ENCODE measurements around the gene MTHFD2. TPM values are rescaled to one million over a fixed set of nuclear protein-coding genes. Genes with fewer than 3 reads are reported as not detected.
"Not testable (repeated sequence)": the region's sequence is repeated elsewhere in the genome, so short reads cannot be mapped to it uniquely, and the experiment has no call there.

MTHFD2 gene
- total RNA-seq, 4 donors from 2014 or later = 9.0 to 34.8 (median 20.9) TPM

GRCh38 chr2:74205596-74205995, 7.2 kb downstream of the MTHFD2 start:
- WGBS, 2 donors = 75 to 83% methylated on average over 6 of the region's 6 CpGs
- intact Hi-C loops (cut with DNase I) = no loop called here
- H3K27ac ChIP-seq = no peak overlapping the region
- H3K9me3 ChIP-seq = no peaks in the 10 kb centered on the region
- DNase-seq = no peak
- H3K36me3 ChIP-seq = no peaks in the 10 kb centered on the region
- H3K4me1 ChIP-seq = peaks cover 0 to 14% of the 10 kb centered on the region in 2 donors
- H3K27me3 ChIP-seq = no peaks in the 10 kb centered on the region
- H3K4me3 ChIP-seq (replicated peaks in 1 of 3) = no peak overlapping the region
- TF ChIP-seq POLR2A (IDR thresholded peaks at IDR 0.05) = no peak
- TF ChIP-seq, protein P1, sequence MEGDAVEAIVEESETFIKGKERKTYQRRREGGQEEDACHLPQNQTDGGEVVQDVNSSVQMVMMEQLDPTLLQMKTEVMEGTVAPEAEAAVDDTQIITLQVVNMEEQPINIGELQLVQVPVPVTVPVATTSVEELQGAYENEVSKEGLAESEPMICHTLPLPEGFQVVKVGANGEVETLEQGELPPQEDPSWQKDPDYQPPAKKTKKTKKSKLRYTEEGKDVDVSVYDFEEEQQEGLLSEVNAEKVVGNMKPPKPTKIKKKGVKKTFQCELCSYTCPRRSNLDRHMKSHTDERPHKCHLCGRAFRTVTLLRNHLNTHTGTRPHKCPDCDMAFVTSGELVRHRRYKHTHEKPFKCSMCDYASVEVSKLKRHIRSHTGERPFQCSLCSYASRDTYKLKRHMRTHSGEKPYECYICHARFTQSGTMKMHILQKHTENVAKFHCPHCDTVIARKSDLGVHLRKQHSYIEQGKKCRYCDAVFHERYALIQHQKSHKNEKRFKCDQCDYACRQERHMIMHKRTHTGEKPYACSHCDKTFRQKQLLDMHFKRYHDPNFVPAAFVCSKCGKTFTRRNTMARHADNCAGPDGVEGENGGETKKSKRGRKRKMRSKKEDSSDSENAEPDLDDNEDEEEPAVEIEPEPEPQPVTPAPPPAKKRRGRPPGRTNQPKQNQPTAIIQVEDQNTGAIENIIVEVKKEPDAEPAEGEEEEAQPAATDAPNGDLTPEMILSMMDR (IDR thresholded peaks at IDR 0.05) = no peak

DNA sequence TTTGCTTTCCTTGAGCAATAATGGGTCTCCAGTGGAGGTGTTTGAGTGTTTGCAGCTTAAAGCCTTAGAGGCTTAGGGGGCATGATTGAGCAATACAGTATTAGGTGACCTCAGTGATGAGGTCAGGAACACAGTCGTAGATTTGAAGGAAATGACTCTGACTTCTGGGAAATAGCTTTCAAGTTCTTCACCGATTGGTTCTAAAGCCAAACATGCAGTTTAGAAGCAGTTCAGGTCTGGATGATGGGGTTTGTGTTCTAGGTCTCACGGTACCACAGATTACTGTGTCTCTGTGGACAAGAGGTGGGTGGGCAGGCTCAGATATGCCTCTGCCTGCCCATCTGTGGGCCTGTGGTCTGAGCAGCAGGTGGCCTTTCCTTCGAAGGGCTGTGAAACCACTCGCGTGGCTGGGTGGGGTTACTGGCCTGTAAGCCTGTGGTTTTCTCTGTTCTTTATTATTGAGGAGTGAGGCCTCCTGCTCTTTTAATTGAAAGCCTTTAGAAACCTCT, 7.8 kb downstream of the MTHFD2 start:
- Histone ChIP-seq H3K4me3 (replicated peaks in 1 of 3) (no peak overlapping the region), H3K4me1 (peaks cover 0 to 14% of the 10 kb centered on the region in 2 donors), H3K27me3 (no peaks in the 10 kb centered on the region), H3K27ac (peak overlapping the region in 1 of 3 donors; percentile 49), H3K9me3 (no peaks in the 10 kb centered on the region), H3K36me3 (no peaks in the 10 kb centered on the region)
- intact Hi-C loops (cut with DNase I) = no loop called here
- DNase-seq = no peak
- 70 to 74% methylated on average over 5 to 6 of the region's 6 CpGs for WGBS, 2 donors
- no peak for TF ChIP-seq POLR2A (IDR thresholded peaks at IDR 0.05)
- TF ChIP-seq, protein P1 (IDR thresholded peaks at IDR 0.05) = no peak

DNA sequence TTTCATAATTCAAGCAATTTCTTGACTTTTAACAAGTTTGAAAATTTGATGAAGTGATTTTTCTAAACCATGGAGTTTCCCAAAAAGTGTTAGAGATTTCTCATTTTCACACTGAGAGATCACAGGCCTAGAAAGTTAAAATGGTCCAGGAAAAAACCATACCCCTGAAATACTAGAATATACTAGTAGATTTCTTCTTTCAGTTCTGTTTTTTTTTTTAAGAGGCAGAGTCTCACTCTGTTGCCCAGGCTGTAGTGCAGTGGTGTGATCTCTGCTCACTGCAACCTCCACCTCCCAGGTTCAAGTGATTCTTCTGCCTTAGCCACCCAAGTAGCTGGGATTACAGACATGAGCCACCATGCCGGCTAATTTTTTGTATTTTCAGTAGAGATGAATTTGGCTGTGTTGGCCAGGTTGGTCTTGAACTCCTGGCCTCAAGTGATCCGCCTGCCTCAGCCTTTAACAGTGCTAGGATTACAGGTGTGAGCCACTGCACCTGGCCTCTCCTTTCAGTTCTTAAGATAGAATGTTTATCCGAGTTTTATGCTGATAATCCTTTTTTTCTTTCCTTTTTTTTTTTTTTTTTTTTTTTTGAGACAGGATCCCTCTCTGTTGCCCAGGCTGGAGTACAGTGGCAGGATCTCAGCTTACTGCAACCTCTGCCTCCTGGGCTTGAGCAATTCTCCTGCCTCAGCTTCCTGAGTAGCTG, 14.4 kb downstream of the MTHFD2 start:
- Histone ChIP-seq H3K27ac (no peak overlapping the region), H3K36me3 (no peaks in the 10 kb centered on the region), H3K4me1 (no peaks in the 10 kb centered on the region), H3K9me3 (no peaks in the 10 kb centered on the region), H3K4me3 (replicated peaks in 1 of 3) (no peak overlapping the region), H3K27me3 (no peaks in the 10 kb centered on the region)
- no peak for DNase-seq
- intact Hi-C loops (cut with DNase I) = no loop called here
- TF ChIP-seq, protein P1 (IDR thresholded peaks at IDR 0.05) = no peak
- TF ChIP-seq POLR2A (IDR thresholded peaks at IDR 0.05) = no peak
- WGBS, 2 donors = 86 to 92% methylated on average over 3 of the region's 3 CpGs

DNA sequence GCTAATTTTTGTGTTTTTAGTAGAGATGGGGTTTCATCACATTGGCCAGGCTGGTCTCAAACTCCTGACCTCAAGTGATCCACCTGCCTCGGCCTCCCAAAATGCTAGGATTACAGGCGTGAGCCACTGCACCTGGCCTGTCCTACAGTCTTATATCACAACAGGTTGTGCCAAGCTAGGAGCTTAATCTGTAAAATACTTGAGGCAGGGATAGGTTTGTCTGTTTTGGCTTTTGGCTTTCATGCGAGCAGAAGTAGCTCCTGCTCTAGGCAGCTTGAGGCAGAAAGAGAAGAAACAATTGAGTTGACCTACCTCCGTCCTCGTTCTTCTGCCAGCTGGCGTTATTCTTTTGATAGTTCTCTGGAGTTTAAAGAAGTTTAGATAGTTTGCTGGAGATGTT, 17.4 kb downstream of the MTHFD2 start:
- H3K27ac ChIP-seq; H3K9me3 ChIP-seq; H3K27me3 ChIP-seq; DNase-seq; intact Hi-C loops (cut with DNase I); H3K36me3 ChIP-seq; H3K4me3 ChIP-seq (replicated peaks in 1 of 3); H3K4me1 ChIP-seq: not testable (repeated sequence)
- 94 to 95% methylated on average over 6 of the region's 6 CpGs for WGBS, 2 donors

DNA sequence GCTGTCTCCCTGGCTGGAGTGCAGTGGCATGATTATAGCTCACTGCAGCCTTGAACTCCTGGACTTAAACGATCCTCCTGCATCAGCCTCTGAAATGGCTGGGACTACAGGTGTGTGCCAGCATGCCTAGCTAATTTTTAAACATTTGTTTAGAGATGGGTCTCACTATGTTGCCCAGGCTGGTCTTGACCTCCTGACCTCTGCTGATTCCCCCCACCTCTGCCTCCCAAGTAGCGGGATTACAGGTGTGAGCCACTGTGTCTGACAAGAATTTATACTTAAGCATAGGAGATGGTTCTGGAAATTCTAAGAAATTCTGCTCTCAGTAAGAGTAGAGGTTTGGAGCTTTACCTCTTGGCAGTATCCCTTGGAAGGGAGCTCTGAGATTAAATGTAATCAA, 18.2 kb downstream of the MTHFD2 start:
- H3K9me3 ChIP-seq = no peaks in the 10 kb centered on the region
- 94 to 96% methylated on average over 2 of the region's 2 CpGs for WGBS, 2 donors
- no peak overlapping the region for H3K27ac ChIP-seq
- H3K4me1 ChIP-seq = no peaks in the 10 kb centered on the region
- DNase-seq = no peak
- intact Hi-C loops (cut with DNase I) = no loop called here
- H3K27me3 ChIP-seq = no peaks in the 10 kb centered on the region
- H3K4me3 ChIP-seq (replicated peaks in 1 of 3) = no peak overlapping the region
- no peaks in the 10 kb centered on the region for H3K36me3 ChIP-seq
- TF ChIP-seq, protein P1 (IDR thresholded peaks at IDR 0.05) = no peak
- TF ChIP-seq POLR2A (IDR thresholded peaks at IDR 0.05) = no peak
